ENCODE measurements around the gene PDE4D. TPM values are rescaled to one million over a fixed set of nuclear protein-coding genes. Genes with fewer than 3 reads are reported as not detected.

Gene PDE4D
- total RNA-seq, 1 experiment from 2014 or later = 32.5 TPM

GRCh38 chr5:59293700-59294099, 599.8 kb downstream of the PDE4D start:
- no peaks in the 10 kb centered on the region for H3K27me3 ChIP-seq
- DNase-seq = no peak
- no peaks in the 10 kb centered on the region for H3K36me3 ChIP-seq
- H3K4me1 ChIP-seq = peaks cover 24% of the 10 kb centered on the region
- H3K9me3 ChIP-seq (replicated peaks) = no peaks in the 10 kb centered on the region
- no peak overlapping the region for H3K27ac ChIP-seq
- no peak overlapping the region for H3K4me3 ChIP-seq

GRCh38 chr5:59291941-59292340, 601.6 kb downstream of the PDE4D start:
- H3K9me3 ChIP-seq (replicated peaks) = no peaks in the 10 kb centered on the region
- DNase-seq = no peak
- no peak overlapping the region for H3K4me3 ChIP-seq
- no peaks in the 10 kb centered on the region for H3K36me3 ChIP-seq
- no peaks in the 10 kb centered on the region for H3K27me3 ChIP-seq
- H3K27ac ChIP-seq = no peak overlapping the region
- H3K4me1 ChIP-seq = peaks cover 11% of the 10 kb centered on the region

- no peak for DNase-seq
- no peak overlapping the region for H3K4me3 ChIP-seq
- H3K9me3 ChIP-seq (replicated peaks) = no peaks in the 10 kb centered on the region
- H3K27me3 ChIP-seq = no peaks in the 10 kb centered on the region
- no peaks in the 10 kb centered on the region for H3K36me3 ChIP-seq
- H3K4me1 ChIP-seq = 0 out of 2 replicates have a peak, but pooled peaks cover 3% of the 10 kb centered on the region
- H3K27ac ChIP-seq = no peak overlapping the region
Observed at GRCh38 chr5:59287884-59288283, 605.6 kb downstream of the PDE4D start.

- no peaks in the 10 kb centered on the region for H3K36me3 ChIP-seq
- H3K27ac ChIP-seq = no peak overlapping the region
- 0 out of 2 replicates have a peak, but pooled peaks cover 3% of the 10 kb centered on the region for H3K4me1 ChIP-seq
- H3K9me3 ChIP-seq (replicated peaks) = no peaks in the 10 kb centered on the region
- no peak for DNase-seq
- H3K27me3 ChIP-seq = no peaks in the 10 kb centered on the region
- no peak overlapping the region for H3K4me3 ChIP-seq
Observed at GRCh38 chr5:59287361-59287760, 606.2 kb downstream of the PDE4D start.

GRCh38 chr5:59286510-59286909, 607.0 kb downstream of the PDE4D start:
- no peaks in the 10 kb centered on the region for H3K27me3 ChIP-seq
- no peak overlapping the region for H3K4me3 ChIP-seq
- H3K27ac ChIP-seq = no peak overlapping the region
- H3K36me3 ChIP-seq = no peaks in the 10 kb centered on the region
- H3K4me1 ChIP-seq = no peaks in the 10 kb centered on the region
- no peak for DNase-seq
- no peaks in the 10 kb centered on the region for H3K9me3 ChIP-seq (replicated peaks)

GRCh38 chr5:59285300-59286016, 608.1 kb downstream of the PDE4D start:
- Histone ChIP-seq H3K4me1 (no peaks in the 10 kb centered on the region), H3K27me3 (no peaks in the 10 kb centered on the region), H3K9me3 (replicated peaks) (no peaks in the 10 kb centered on the region), H3K4me3 (no peak overlapping the region), H3K36me3 (no peaks in the 10 kb centered on the region), H3K27ac (no peak overlapping the region)
- DNase-seq = no peak

- Histone ChIP-seq H3K4me1 (no peaks in the 10 kb centered on the region), H3K9me3 (replicated peaks) (no peaks in the 10 kb centered on the region), H3K27me3 (no peaks in the 10 kb centered on the region), H3K27ac (no peak overlapping the region), H3K4me3 (no peak overlapping the region), H3K36me3 (no peaks in the 10 kb centered on the region)
- DNase-seq = no peak
Observed at GRCh38 chr5:59282726-59283125, 610.8 kb downstream of the PDE4D start.

- Histone ChIP-seq H3K4me3 (no peak overlapping the region), H3K9me3 (replicated peaks) (no peaks in the 10 kb centered on the region), H3K36me3 (no peaks in the 10 kb centered on the region), H3K4me1 (peaks cover 10% of the 10 kb centered on the region; the same call in 1 of the 2 replicates), H3K27me3 (no peaks in the 10 kb centered on the region), H3K27ac (no peak overlapping the region)
- no peak for DNase-seq
Observed at GRCh38 chr5:59279979-59280378, 613.5 kb downstream of the PDE4D start.

- peak overlapping the region; percentile 60 for H3K4me3 ChIP-seq
- no peaks in the 10 kb centered on the region for H3K9me3 ChIP-seq (replicated peaks)
- H3K36me3 ChIP-seq = no peaks in the 10 kb centered on the region
- peak; percentile 31 to 66 for DNase-seq
- peaks cover 13% of the 10 kb centered on the region; the same call in 1 of the 2 replicates for H3K4me1 ChIP-seq
- no peaks in the 10 kb centered on the region for H3K27me3 ChIP-seq
- peak overlapping the region; percentile 85 for H3K27ac ChIP-seq
Observed at GRCh38 chr5:59276917-59277372, 616.6 kb downstream of the PDE4D start.

- Histone ChIP-seq H3K36me3 (no peaks in the 10 kb centered on the region), H3K27me3 (no peaks in the 10 kb centered on the region), H3K4me3 (peak overlapping the region; percentile 60), H3K27ac (peak overlapping the region; percentile 85), H3K9me3 (replicated peaks) (no peaks in the 10 kb centered on the region), H3K4me1 (peaks cover 13% of the 10 kb centered on the region; the same call in 1 of the 2 replicates)
- DNase-seq = no peak
Observed at GRCh38 chr5:59276325-59276675, 617.2 kb downstream of the PDE4D start.

GRCh38 chr5:59275510-59276324, 617.8 kb downstream of the PDE4D start:
- no peaks in the 10 kb centered on the region for H3K9me3 ChIP-seq (replicated peaks)
- no peaks in the 10 kb centered on the region for H3K36me3 ChIP-seq
- DNase-seq = peak; percentile 79 to 87
- no peaks in the 10 kb centered on the region for H3K27me3 ChIP-seq
- peaks cover 13% of the 10 kb centered on the region; the same call in 1 of the 2 replicates for H3K4me1 ChIP-seq
- H3K4me3 ChIP-seq = peak overlapping the region; percentile 60
- peak overlapping the region; percentile 85 for H3K27ac ChIP-seq

GRCh38 chr5:59275170-59275509, 618.4 kb downstream of the PDE4D start:
- Histone ChIP-seq H3K4me3 (peak overlapping the region; percentile 60), H3K36me3 (no peaks in the 10 kb centered on the region), H3K9me3 (replicated peaks) (no peaks in the 10 kb centered on the region), H3K4me1 (peaks cover 13% of the 10 kb centered on the region; the same call in 1 of the 2 replicates), H3K27ac (peak overlapping the region; percentile 85; the same call in 1 of the 2 replicates), H3K27me3 (no peaks in the 10 kb centered on the region)
- no peak for DNase-seq

GRCh38 chr5:59274106-59274636, 619.4 kb downstream of the PDE4D start:
- no peaks in the 10 kb centered on the region for H3K9me3 ChIP-seq (replicated peaks)
- H3K36me3 ChIP-seq = no peaks in the 10 kb centered on the region
- no peak for DNase-seq
- peak overlapping the region; percentile 60 for H3K4me3 ChIP-seq
- no peak overlapping the region; the same call in 1 of the 2 replicates for H3K27ac ChIP-seq
- no peaks in the 10 kb centered on the region for H3K27me3 ChIP-seq
- peaks cover 13% of the 10 kb centered on the region; the same call in 1 of the 2 replicates for H3K4me1 ChIP-seq

GRCh38 chr5:59272809-59273427, 620.6 kb downstream of the PDE4D start:
- peaks cover 13% of the 10 kb centered on the region; the same call in 1 of the 2 replicates for H3K4me1 ChIP-seq
- H3K4me3 ChIP-seq = no peak overlapping the region
- H3K27ac ChIP-seq = no peak overlapping the region
- no peaks in the 10 kb centered on the region for H3K27me3 ChIP-seq
- no peaks in the 10 kb centered on the region for H3K36me3 ChIP-seq
- no peaks in the 10 kb centered on the region for H3K9me3 ChIP-seq (replicated peaks)
- peak in 1 of 2 experiments; percentile 22 for DNase-seq

Measured in SJCRH30 (cell line).